HG03175 (cell line): ENCODE measurements around the gene GBX2.

Source experiments
- ATAC-seq: cut with Tn5 transposase; IDR thresholded peaks from one replicate; pipeline ENCODE4 v1.9.1; 2021; ENCODE audit warnings: mild to moderate bottlenecking, moderate library complexity; ENCODE audit not compliant: unreplicated experiment

GBX2 gene

GRCh38 chr2:236120829-236121228, 47.4 kb downstream of the GBX2 start:
- no peak for ATAC-seq

DNA sequence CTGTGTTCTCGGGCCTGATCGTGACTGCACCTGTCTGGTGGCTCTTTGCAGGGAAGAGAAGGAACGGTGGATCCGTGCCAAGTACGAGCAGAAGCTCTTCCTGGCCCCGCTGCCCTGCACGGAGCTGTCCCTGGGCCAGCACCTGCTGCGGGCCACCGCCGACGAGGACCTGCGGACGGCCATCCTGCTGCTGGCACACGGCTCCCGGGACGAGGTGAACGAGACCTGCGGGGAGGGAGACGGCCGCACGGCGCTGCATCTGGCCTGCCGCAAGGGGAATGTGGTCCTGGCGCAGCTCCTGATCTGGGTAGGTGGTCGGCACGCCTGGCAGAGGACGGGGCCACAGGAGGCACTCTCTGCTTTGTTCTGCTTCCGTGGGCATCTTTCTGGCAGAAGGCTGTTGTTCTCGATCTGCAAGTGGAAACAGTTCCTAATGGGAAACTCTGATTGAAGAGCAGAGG, 48.0 kb downstream of the GBX2 start:
- no peak for ATAC-seq

DNA sequence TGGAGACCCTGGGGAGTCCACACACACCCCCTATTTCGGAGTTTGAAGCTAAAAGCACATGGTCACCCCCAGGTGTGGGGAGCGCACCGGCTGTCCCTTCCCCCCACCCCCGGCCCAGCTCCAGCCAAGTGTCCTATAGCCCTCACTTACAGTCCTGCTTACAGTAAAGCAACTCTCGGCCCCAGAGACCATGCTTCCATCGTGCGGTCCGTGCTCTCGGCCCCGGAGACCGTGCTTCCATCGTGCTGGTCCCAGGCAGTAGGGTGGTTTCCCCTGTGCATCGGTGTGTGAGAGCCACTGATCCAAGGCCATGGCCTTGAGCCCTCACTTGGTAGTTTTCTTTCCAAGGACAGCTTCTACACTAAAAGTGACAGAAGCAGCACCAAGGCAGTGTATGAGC, 48.7 kb downstream of the GBX2 start:
- ATAC-seq: no peak

GRCh38 chr2:236119003-236119402, 49.2 kb downstream of the GBX2 start:
- no peak for ATAC-seq

GRCh38 chr2:236117861-236118269, 50.3 kb downstream of the GBX2 start:
- ATAC-seq: no peak

- ATAC-seq: no peak
Measured at GRCh38 chr2:236117401-236117800, 50.8 kb downstream of the GBX2 start.
